IPS DF 6.9 (cell line): ENCODE measurements around the gene SNRNP25.

Source experiments
- DNase-seq: peaks from one replicate; pipeline ENCODE4 v3.0.0-alpha.2; 2013; ENCODE audit warnings: low read depth, low spot score
- H3K27ac ChIP-seq: one replicate; pipeline ENCODE4 v1.5.1; 2013; ENCODE audit warnings: low read length, control low read depth
- H3K27me3 ChIP-seq: 2 replicates; pipeline ENCODE4 v1.6.1; 2013; ENCODE audit warnings: mild to moderate bottlenecking, low read length; ENCODE audit not compliant: control insufficient read depth, insufficient read depth
- H3K36me3 ChIP-seq: 2 replicates; pipeline ENCODE4 v1.6.1; 2013; ENCODE audit warnings: low read length; ENCODE audit not compliant: control insufficient read depth, insufficient read depth
- H3K4me1 ChIP-seq: 2 replicates; pipeline ENCODE4 v1.6.1; 2013; ENCODE audit warnings: low read length; ENCODE audit not compliant: control insufficient read depth, insufficient read depth
- H3K4me3 ChIP-seq: 2 replicates; pipeline ENCODE4 v1.5.1; 2013; ENCODE audit warnings: mild to moderate bottlenecking, low read length
- H3K9me3 ChIP-seq: 2 replicates; pipeline ENCODE4 v1.6.1; 2013; ENCODE audit warnings: low read length, inconsistent platforms; ENCODE audit not compliant: control insufficient read depth, insufficient read depth
- WGBS: extraction: QIAGEN DNeasy Blood & Tissue Kit; methylation state at CpG from one replicate; pipeline ENCODE4 v1.1.7; 2013; ENCODE audit warnings: mixed read lengths, missing lambda C conversion rate; ENCODE audit not compliant: insufficient read length, insufficient coverage; 5-methylcytosine and 5-hydroxymethylcytosine counted together

The SNRNP25 gene

GRCh38 chr16:63466-63865, 9.8 kb downstream of the SNRNP25 start:
- H3K36me3 ChIP-seq: peaks cover 21% of the 10 kb centered on the region
- H3K27ac ChIP-seq: no peak overlapping the region
- H3K4me3 ChIP-seq: no peak overlapping the region
- no peaks in the 10 kb centered on the region for H3K9me3 ChIP-seq
- no peaks in the 10 kb centered on the region for H3K27me3 ChIP-seq
- DNase-seq: no peak
- no peaks in the 10 kb centered on the region; the same call in 1 of the 2 replicates for H3K4me1 ChIP-seq
- no CpG with 5 or more reads among the region's 16 CpGs for WGBS

GRCh38 chr16:63998-64913, 10.6 kb downstream of the SNRNP25 start:
- H3K4me1 ChIP-seq: peaks cover 2% of the 10 kb centered on the region; the same call in 1 of the 2 replicates
- no CpG with 5 or more reads among the region's 25 CpGs for WGBS
- peaks cover 20% of the 10 kb centered on the region for H3K36me3 ChIP-seq
- no peak overlapping the region for H3K27ac ChIP-seq
- no peak overlapping the region for H3K4me3 ChIP-seq
- H3K27me3 ChIP-seq: no peaks in the 10 kb centered on the region
- H3K9me3 ChIP-seq: no peaks in the 10 kb centered on the region
- no peak for DNase-seq

- no peak for DNase-seq
These were observed 11.3 kb downstream of the SNRNP25 start for GRCh38 chr16:64914-65255.

GRCh38 chr16:65745-66144, 12.1 kb downstream of the SNRNP25 start:
- H3K4me3 ChIP-seq: no peak overlapping the region
- DNase-seq: no peak

More at GRCh38 chr16:64914-65255, 11.3 kb downstream of the SNRNP25 start:
- Histone ChIP-seq H3K27ac (no peak overlapping the region), H3K9me3 (no peaks in the 10 kb centered on the region), H3K4me3 (no peak overlapping the region), H3K27me3 (no peaks in the 10 kb centered on the region), H3K36me3 (peaks cover 20% of the 10 kb centered on the region), H3K4me1 (peaks cover 2% of the 10 kb centered on the region; the same call in 1 of the 2 replicates)
- WGBS: no CpG with 5 or more reads among the region's 9 CpGs

GRCh38 chr16:66309-67182, 12.9 kb downstream of the SNRNP25 start:
- no peaks in the 10 kb centered on the region for H3K9me3 ChIP-seq
- DNase-seq: no peak
- no peak overlapping the region for H3K27ac ChIP-seq
- peaks cover 9% of the 10 kb centered on the region for H3K4me1 ChIP-seq
- no peaks in the 10 kb centered on the region for H3K27me3 ChIP-seq
- WGBS: no CpG with 5 or more reads among the region's 13 CpGs
- H3K4me3 ChIP-seq: no peak overlapping the region
- peaks cover 10% of the 10 kb centered on the region for H3K36me3 ChIP-seq

More at GRCh38 chr16:65745-66144, 12.1 kb downstream of the SNRNP25 start:
- Histone ChIP-seq H3K36me3 (peaks cover 15% of the 10 kb centered on the region), H3K27ac (no peak overlapping the region), H3K4me1 (peaks cover 4% of the 10 kb centered on the region), H3K27me3 (no peaks in the 10 kb centered on the region), H3K9me3 (no peaks in the 10 kb centered on the region)
- WGBS: no CpG with 5 or more reads among the region's 17 CpGs

- H3K4me1 ChIP-seq: peaks cover 9% of the 10 kb centered on the region
- H3K36me3 ChIP-seq: peaks cover 6% of the 10 kb centered on the region
- H3K27me3 ChIP-seq: no peaks in the 10 kb centered on the region
- H3K4me3 ChIP-seq: no peak overlapping the region
- H3K27ac ChIP-seq: no peak overlapping the region
- WGBS: no CpG with 5 or more reads among the region's 10 CpGs
- no peak for DNase-seq
- H3K9me3 ChIP-seq: no peaks in the 10 kb centered on the region
These were observed 13.7 kb downstream of the SNRNP25 start for GRCh38 chr16:67183-67791.

- H3K4me3 ChIP-seq: no peak overlapping the region
- no peaks in the 10 kb centered on the region for H3K27me3 ChIP-seq
- WGBS: no CpG with 5 or more reads among the region's 27 CpGs
- no peak for DNase-seq
- H3K36me3 ChIP-seq: peaks cover 5% of the 10 kb centered on the region
- no peak overlapping the region for H3K27ac ChIP-seq
- no peaks in the 10 kb centered on the region for H3K9me3 ChIP-seq
- H3K4me1 ChIP-seq: peaks cover 14% of the 10 kb centered on the region
These were observed 14.5 kb downstream of the SNRNP25 start for GRCh38 chr16:67884-68789.

- peaks cover 19% of the 10 kb centered on the region for H3K4me1 ChIP-seq
- no peaks in the 10 kb centered on the region; the same call in 1 of the 2 replicates for H3K36me3 ChIP-seq
- no CpG with 5 or more reads among the region's 8 CpGs for WGBS
These were observed 15.6 kb downstream of the SNRNP25 start for GRCh38 chr16:69181-69580.

GRCh38 chr16:71210-71539, 17.5 kb downstream of the SNRNP25 start:
- peaks cover 27% of the 10 kb centered on the region for H3K4me1 ChIP-seq
- H3K27ac ChIP-seq: no peak overlapping the region
- DNase-seq: no peak
- no CpG with 5 or more reads among the region's 5 CpGs for WGBS
- H3K9me3 ChIP-seq: no peaks in the 10 kb centered on the region
- H3K27me3 ChIP-seq: no peaks in the 10 kb centered on the region
- no peaks in the 10 kb centered on the region for H3K36me3 ChIP-seq
- H3K4me3 ChIP-seq: no peak overlapping the region; the same call in 1 of the 2 replicates

More at GRCh38 chr16:69181-69580, 15.6 kb downstream of the SNRNP25 start:
- no peaks in the 10 kb centered on the region for H3K9me3 ChIP-seq
- no peak overlapping the region for H3K4me3 ChIP-seq
- no peaks in the 10 kb centered on the region for H3K27me3 ChIP-seq
- DNase-seq: no peak
- H3K27ac ChIP-seq: no peak overlapping the region
